ENCODE measurements around the gene CAP2.
A peak's percentile ranks its signal among the peaks of the same experiment; 100 is the strongest.

CAP2 gene

DNA sequence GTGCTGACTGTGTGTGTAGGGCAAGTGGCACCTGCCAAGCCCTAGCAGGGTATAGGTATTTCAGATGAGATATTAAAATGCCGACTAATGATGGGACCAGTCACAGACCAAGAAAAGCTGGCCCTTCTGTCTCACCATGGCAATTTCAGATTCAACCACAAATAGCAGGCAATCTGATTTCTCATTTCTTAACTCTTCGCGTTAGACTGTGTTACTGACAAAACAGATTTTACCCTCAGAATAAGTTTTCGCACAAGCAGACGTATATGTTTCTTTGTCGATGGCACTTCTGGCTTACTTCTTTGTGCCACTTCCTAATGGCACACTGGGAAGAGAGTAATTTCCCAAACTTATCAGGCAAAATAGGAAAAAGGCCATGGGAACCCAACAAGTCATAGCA lies 58.7 kb downstream of the CAP2 start:
- no peak overlapping the region for H3K4me3 ChIP-seq (replicated peaks; ENCODE audit: low read depth, low read length)
- no peak for DNase-seq (ENCODE audit: low read depth)
- TF ChIP-seq, protein P1, sequence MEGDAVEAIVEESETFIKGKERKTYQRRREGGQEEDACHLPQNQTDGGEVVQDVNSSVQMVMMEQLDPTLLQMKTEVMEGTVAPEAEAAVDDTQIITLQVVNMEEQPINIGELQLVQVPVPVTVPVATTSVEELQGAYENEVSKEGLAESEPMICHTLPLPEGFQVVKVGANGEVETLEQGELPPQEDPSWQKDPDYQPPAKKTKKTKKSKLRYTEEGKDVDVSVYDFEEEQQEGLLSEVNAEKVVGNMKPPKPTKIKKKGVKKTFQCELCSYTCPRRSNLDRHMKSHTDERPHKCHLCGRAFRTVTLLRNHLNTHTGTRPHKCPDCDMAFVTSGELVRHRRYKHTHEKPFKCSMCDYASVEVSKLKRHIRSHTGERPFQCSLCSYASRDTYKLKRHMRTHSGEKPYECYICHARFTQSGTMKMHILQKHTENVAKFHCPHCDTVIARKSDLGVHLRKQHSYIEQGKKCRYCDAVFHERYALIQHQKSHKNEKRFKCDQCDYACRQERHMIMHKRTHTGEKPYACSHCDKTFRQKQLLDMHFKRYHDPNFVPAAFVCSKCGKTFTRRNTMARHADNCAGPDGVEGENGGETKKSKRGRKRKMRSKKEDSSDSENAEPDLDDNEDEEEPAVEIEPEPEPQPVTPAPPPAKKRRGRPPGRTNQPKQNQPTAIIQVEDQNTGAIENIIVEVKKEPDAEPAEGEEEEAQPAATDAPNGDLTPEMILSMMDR (IDR thresholded peaks at IDR 0.05; ENCODE audit: low read length, missing control alignments) = no peak

DNA sequence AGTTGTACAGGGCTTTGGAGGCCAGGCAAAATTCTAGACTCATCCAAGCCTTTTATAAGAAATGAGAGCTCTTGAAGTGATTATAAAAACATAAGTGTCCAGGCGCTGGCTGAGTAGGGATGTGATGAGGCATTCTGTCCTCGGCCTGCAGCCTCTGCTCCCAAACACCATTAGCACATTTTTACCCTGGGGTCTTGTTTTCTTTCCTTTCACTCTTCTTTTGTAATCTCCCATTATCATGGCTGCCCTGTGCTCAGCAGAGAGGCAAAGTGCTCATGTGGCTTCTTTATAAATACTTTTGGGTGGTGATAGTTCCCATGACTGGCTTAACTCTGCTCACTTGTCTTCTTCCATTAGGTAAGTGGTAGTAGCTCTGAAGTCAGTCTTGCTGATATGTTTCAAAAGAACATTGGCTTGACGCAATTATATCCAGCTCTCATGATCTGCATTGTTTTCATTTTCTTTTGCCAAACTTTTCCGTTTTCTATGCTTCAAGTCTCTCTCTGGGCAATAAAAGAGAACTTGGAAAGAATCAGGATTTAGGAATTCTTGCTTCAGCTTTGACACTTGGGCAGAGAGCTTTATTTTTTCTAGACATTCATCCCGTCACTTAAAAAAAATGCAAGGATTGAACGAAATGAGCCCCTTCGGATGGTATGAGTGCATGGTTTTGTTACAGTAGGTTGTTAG lies 61.1 kb downstream of the CAP2 start:
- TF ChIP-seq, protein P1 (IDR thresholded peaks at IDR 0.05; ENCODE audit: low read length, missing control alignments) = no peak
- peak; percentile 51 for DNase-seq (ENCODE audit: low read depth)
- no peak overlapping the region for H3K4me3 ChIP-seq (replicated peaks; ENCODE audit: low read depth, low read length)

GRCh38 chr6:17455919-17456318 lies 62.5 kb downstream of the CAP2 start:
- DNase-seq (ENCODE audit: low read depth) = no peak
- TF ChIP-seq, protein P1 (IDR thresholded peaks at IDR 0.05; ENCODE audit: low read length, missing control alignments) = no peak
- H3K4me3 ChIP-seq (replicated peaks; ENCODE audit: low read depth, low read length) = no peak overlapping the region

DNA sequence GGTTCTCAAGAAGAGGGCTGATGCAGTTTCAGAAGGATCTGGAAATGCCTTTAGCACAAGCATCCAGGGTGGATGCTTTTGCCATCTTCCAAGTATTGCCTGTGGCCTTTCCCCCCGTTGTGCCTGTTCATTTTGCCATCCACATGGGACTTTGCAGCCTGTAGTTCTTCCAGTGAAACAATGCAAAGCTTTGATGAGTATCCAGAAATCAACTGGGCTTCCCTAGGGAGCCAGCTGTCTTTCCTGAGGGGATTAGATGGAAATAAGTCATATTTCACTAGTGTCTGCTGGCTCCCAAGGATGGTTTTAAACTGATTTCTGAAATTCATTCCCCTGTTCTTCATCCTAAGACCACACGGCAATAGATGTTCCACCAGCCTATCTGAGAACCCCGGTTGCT lies 63.3 kb downstream of the CAP2 start:
- TF ChIP-seq, protein P1 (IDR thresholded peaks at IDR 0.05; ENCODE audit: low read length, missing control alignments) = no peak
- H3K4me3 ChIP-seq (replicated peaks; ENCODE audit: low read depth, low read length) = no peak overlapping the region
- DNase-seq (ENCODE audit: low read depth) = no peak

GRCh38 chr6:17457405-17457804 lies 64.0 kb downstream of the CAP2 start:
- H3K4me3 ChIP-seq (replicated peaks; ENCODE audit: low read depth, low read length) = no peak overlapping the region
- DNase-seq (ENCODE audit: low read depth) = no peak
- TF ChIP-seq, protein P1 (IDR thresholded peaks at IDR 0.05; ENCODE audit: low read length, missing control alignments) = no peak

DNA sequence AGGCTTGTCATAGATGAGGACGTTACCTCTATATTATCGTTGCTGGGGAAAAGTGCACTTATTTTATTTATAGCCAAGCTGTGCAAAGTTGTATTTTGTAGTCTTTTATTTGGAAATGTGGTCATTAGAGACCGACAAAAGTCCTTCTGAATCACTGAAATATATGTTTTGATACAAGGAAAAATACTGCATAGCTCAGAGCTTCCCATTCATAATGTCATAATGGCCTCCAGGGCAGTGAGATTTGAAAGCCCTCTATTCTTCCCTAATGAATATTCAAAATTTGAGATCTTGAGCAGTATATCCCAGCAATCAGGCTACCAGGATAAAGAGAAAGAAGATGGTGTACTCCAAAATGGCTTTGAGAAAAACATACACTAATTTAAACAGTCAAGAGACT lies 64.6 kb downstream of the CAP2 start:
- TF ChIP-seq, protein P1 (IDR thresholded peaks at IDR 0.05; ENCODE audit: low read length, missing control alignments) = no peak

DNA sequence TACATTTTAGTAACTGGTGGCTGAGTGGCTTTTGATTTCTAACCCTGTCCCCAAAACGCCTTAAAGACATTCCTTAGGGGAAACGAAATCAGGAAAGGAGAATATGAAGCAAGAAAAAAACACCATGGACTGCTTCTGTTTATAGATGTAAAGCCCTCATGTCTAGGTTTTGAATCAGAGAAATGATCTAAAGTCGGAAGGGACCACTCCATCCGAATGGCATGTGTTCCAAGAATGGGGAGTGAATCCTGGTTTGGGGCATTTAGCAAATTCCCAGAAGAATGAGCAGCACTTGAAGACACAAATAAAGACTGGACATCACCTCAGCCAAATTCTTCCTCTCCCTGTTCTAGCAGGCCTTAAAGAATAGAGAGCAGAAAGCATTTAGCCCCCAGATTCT lies 65.6 kb downstream of the CAP2 start:
- no peak for DNase-seq (ENCODE audit: low read depth)
- no peak overlapping the region for H3K4me3 ChIP-seq (replicated peaks; ENCODE audit: low read depth, low read length)
- TF ChIP-seq, protein P1 (IDR thresholded peaks at IDR 0.05; ENCODE audit: low read length, missing control alignments) = no peak

More for the DNA sequence above, 64.6 kb downstream of the CAP2 start:
- no peak overlapping the region for H3K4me3 ChIP-seq (replicated peaks; ENCODE audit: low read depth, low read length)
- no peak for DNase-seq (ENCODE audit: low read depth)
